Esophagus squamous epithelium (tissue), 4 donors: ENCODE results near the gene CHD2.

ENCODE experiments used
- CTCF ChIP-seq, 6 experiments: fragments of 450-650 bp in 4 of 6; fragments of 200-600 bp in 2 of 6; sonication (generic) in 2 of 6; IDR thresholded peaks; one replicate each; pipeline ENCODE4 v1.5.1; 2016 to 2019; ENCODE audit warnings: antibody characterized with exemption in 6 of 6, mild to moderate bottlenecking in 4 of 6, moderate library complexity in 4 of 6
- POLR2A ChIP-seq, 4 donors: fragments of 450-650 bp; IDR thresholded peaks; one replicate each; pipeline ENCODE4 v1.6.1; 2017; ENCODE audit warnings: antibody characterized with exemption in 4 of 4, mild to moderate bottlenecking in 4 of 4, moderate library complexity in 3 of 4

GRCh38 chr15:92870010-92870591 is 30.0 kb upstream of the CHD2 start:
- TF ChIP-seq CTCF (IDR thresholded peaks at IDR 0.05) (no peak), POLR2A (IDR thresholded peaks at IDR 0.05) (no peak)
